Measurements from ENCODE around the gene TCF12. TPM values are rescaled to one million over a fixed set of nuclear protein-coding genes. Genes with fewer than 3 reads are reported as not detected.
"Not testable (repeated sequence)": the region's sequence is repeated elsewhere in the genome, so short reads cannot be mapped to it uniquely, and the experiment has no call there.

Gene TCF12
- total and polyA plus RNA-seq, 5 donors from 2014 or later = 45.7 to 83.7 (median 68.2) TPM

- peaks cover 0 to 3% (median 0%) of the 10 kb centered on the region in 7 donors for H3K9me3 Mint-ChIP-seq
- Histone ChIP-seq H3K36me3 (ENCODE audit: control insufficient read depth, insufficient read depth, low read length) (no peaks in the 10 kb centered on the region), H3K4me3 (ENCODE audit: low read depth, low read length) (no peak overlapping the region), H3K4me1 (ENCODE audit: control insufficient read depth, insufficient read depth, low read length, poor library complexity, severe bottlenecking) (no peaks in the 10 kb centered on the region), H3K9me3 (ENCODE audit: control insufficient read depth in 2 of 2, low read length in 2 of 2) (no peaks in the 10 kb centered on the region), H3K27ac (ENCODE audit: insufficient read depth, low read length, poor library complexity, severe bottlenecking) (no peak overlapping the region), H3K27me3 (ENCODE audit: control insufficient read depth, insufficient read depth, low read length) (no peaks in the 10 kb centered on the region)
- no peaks in the 10 kb centered on the region for H3K27me3 Mint-ChIP-seq
- H3K27ac Mint-ChIP-seq = no peak overlapping the region
- no peak for DNase-seq
- no peak overlapping the region for H3K4me3 Mint-ChIP-seq
- peaks cover 3% of the 10 kb centered on the region for H3K36me3 Mint-ChIP-seq
- ATAC-seq (ENCODE audit: low read depth in 2 of 2) = no peak
- peaks cover 11 to 23% (median 16%) of the 10 kb centered on the region in 4 donors for H3K4me1 Mint-ChIP-seq
Measured at GRCh38 chr15:57144448-57144847, 226.0 kb downstream of the TCF12 start.

GRCh38 chr15:57146506-57147201 is 228.2 kb downstream of the TCF12 start:
- Mint-ChIP-seq H3K27me3 (no peaks in the 10 kb centered on the region), H3K9me3 (peaks cover 0 to 8% (median 4%) of the 10 kb centered on the region in 7 donors), H3K36me3 (peaks cover 13% of the 10 kb centered on the region), H3K27ac (no peak overlapping the region), H3K4me3 (peak overlapping the region in 1 of 4 donors; percentile 74), H3K4me1 (peaks cover 11 to 26% (median 16%) of the 10 kb centered on the region in 4 donors)
- ATAC-seq (ENCODE audit: low read depth in 2 of 2) = peak in 1 of 2 donors; percentile 31
- H3K4me3 ChIP-seq (ENCODE audit: low read depth, low read length) = no peak overlapping the region
- no peak overlapping the region for H3K27ac ChIP-seq (ENCODE audit: insufficient read depth, low read length, poor library complexity, severe bottlenecking)
- no peaks in the 10 kb centered on the region for H3K4me1 ChIP-seq (ENCODE audit: control insufficient read depth, insufficient read depth, low read length, poor library complexity, severe bottlenecking)
- H3K27me3 ChIP-seq (ENCODE audit: control insufficient read depth, insufficient read depth, low read length) = no peaks in the 10 kb centered on the region
- H3K9me3 ChIP-seq (ENCODE audit: control insufficient read depth in 2 of 2, low read length in 2 of 2) = peaks cover under 1 to 1% of the 10 kb centered on the region in 2 experiments
- peak in 2 of 3 donors; percentile 31 to 71 for DNase-seq
- H3K36me3 ChIP-seq (ENCODE audit: control insufficient read depth, insufficient read depth, low read length) = peaks cover 1% of the 10 kb centered on the region

GRCh38 chr15:57147621-57148020 is 229.2 kb downstream of the TCF12 start:
- peaks cover 7% of the 10 kb centered on the region for H3K36me3 ChIP-seq (ENCODE audit: control insufficient read depth, insufficient read depth, low read length)
- DNase-seq (no peak), ATAC-seq (ENCODE audit: low read depth in 2 of 2) (no peak)
- no peaks in the 10 kb centered on the region for H3K27me3 ChIP-seq (ENCODE audit: control insufficient read depth, insufficient read depth, low read length)
- H3K27ac Mint-ChIP-seq = no peak overlapping the region
- H3K27me3 Mint-ChIP-seq = no peaks in the 10 kb centered on the region
- H3K4me3 ChIP-seq (ENCODE audit: low read depth, low read length) = no peak overlapping the region
- H3K4me1 ChIP-seq (ENCODE audit: control insufficient read depth, insufficient read depth, low read length, poor library complexity, severe bottlenecking) = no peaks in the 10 kb centered on the region
- H3K36me3 Mint-ChIP-seq = peaks cover 21% of the 10 kb centered on the region
- no peak overlapping the region for H3K4me3 Mint-ChIP-seq
- H3K9me3 Mint-ChIP-seq = peaks cover 0 to 16% (median 7%) of the 10 kb centered on the region in 7 donors
- H3K4me1 Mint-ChIP-seq = peaks cover 16 to 29% (median 22%) of the 10 kb centered on the region in 4 donors
- peaks cover 11% of the 10 kb centered on the region in 2 experiments for H3K9me3 ChIP-seq (ENCODE audit: control insufficient read depth in 2 of 2, low read length in 2 of 2)
- H3K27ac ChIP-seq (ENCODE audit: insufficient read depth, low read length, poor library complexity, severe bottlenecking) = no peak overlapping the region

- no peak for DNase-seq
- no peaks in the 10 kb centered on the region for H3K27me3 Mint-ChIP-seq
- no peak overlapping the region for H3K27ac Mint-ChIP-seq
- H3K36me3 Mint-ChIP-seq = peaks cover 25% of the 10 kb centered on the region
- Histone ChIP-seq H3K27me3 (ENCODE audit: control insufficient read depth, insufficient read depth, low read length) (no peaks in the 10 kb centered on the region), H3K4me1 (ENCODE audit: control insufficient read depth, insufficient read depth, low read length, poor library complexity, severe bottlenecking) (peaks cover 4% of the 10 kb centered on the region), H3K36me3 (ENCODE audit: control insufficient read depth, insufficient read depth, low read length) (peaks cover 7% of the 10 kb centered on the region), H3K9me3 (ENCODE audit: control insufficient read depth in 2 of 2, low read length in 2 of 2) (peaks cover 13% of the 10 kb centered on the region in 2 experiments), H3K27ac (ENCODE audit: insufficient read depth, low read length, poor library complexity, severe bottlenecking) (no peak overlapping the region), H3K4me3 (ENCODE audit: low read depth, low read length) (no peak overlapping the region)
- ATAC-seq (ENCODE audit: low read depth in 2 of 2) = no peak
- no peak overlapping the region for H3K4me3 Mint-ChIP-seq
- H3K4me1 Mint-ChIP-seq = peaks cover 22 to 33% (median 28%) of the 10 kb centered on the region in 4 donors
- H3K9me3 Mint-ChIP-seq = peaks cover 0 to 19% (median 8%) of the 10 kb centered on the region in 7 donors
Measured at GRCh38 chr15:57148262-57148661, 229.8 kb downstream of the TCF12 start.

- H3K36me3 Mint-ChIP-seq = peaks cover 30% of the 10 kb centered on the region
- peak overlapping the region in 1 of 3 donors; percentile 23 for H3K27ac Mint-ChIP-seq
- no peaks in the 10 kb centered on the region for H3K27me3 Mint-ChIP-seq
- Histone ChIP-seq H3K36me3 (ENCODE audit: control insufficient read depth, insufficient read depth, low read length) (peaks cover 7% of the 10 kb centered on the region), H3K9me3 (ENCODE audit: control insufficient read depth in 2 of 2, low read length in 2 of 2) (peaks cover 13% of the 10 kb centered on the region in 2 experiments), H3K27ac (ENCODE audit: insufficient read depth, low read length, poor library complexity, severe bottlenecking) (no peak overlapping the region), H3K4me1 (ENCODE audit: control insufficient read depth, insufficient read depth, low read length, poor library complexity, severe bottlenecking) (peaks cover 9% of the 10 kb centered on the region), H3K27me3 (ENCODE audit: control insufficient read depth, insufficient read depth, low read length) (no peaks in the 10 kb centered on the region), H3K4me3 (ENCODE audit: low read depth, low read length) (no peak overlapping the region)
- ATAC-seq (ENCODE audit: low read depth in 2 of 2) = no peak
- H3K9me3 Mint-ChIP-seq = peaks cover 0 to 19% (median 9%) of the 10 kb centered on the region in 7 donors
- DNase-seq = no peak
- H3K4me1 Mint-ChIP-seq = peaks cover 29 to 36% (median 30%) of the 10 kb centered on the region in 4 donors
- no peak overlapping the region for H3K4me3 Mint-ChIP-seq
Measured at GRCh38 chr15:57149196-57149595, 230.8 kb downstream of the TCF12 start.

GRCh38 chr15:57150066-57150865 is 231.8 kb downstream of the TCF12 start:
- Mint-ChIP-seq H3K4me1 (peaks cover 31 to 39% (median 34%) of the 10 kb centered on the region in 4 donors), H3K4me3 (no peak overlapping the region), H3K9me3 (peaks cover 0 to 19% (median 9%) of the 10 kb centered on the region in 7 donors), H3K36me3 (peaks cover 30% of the 10 kb centered on the region), H3K27ac (peak overlapping the region; percentile 5 to 35 (median 23)), H3K27me3 (no peaks in the 10 kb centered on the region)
- H3K9me3 ChIP-seq (ENCODE audit: control insufficient read depth in 2 of 2, low read length in 2 of 2) = peaks cover 13% of the 10 kb centered on the region in 2 experiments
- ATAC-seq (ENCODE audit: low read depth in 2 of 2) (no peak), DNase-seq (no peak)
- H3K27me3 ChIP-seq (ENCODE audit: control insufficient read depth, insufficient read depth, low read length) = no peaks in the 10 kb centered on the region
- H3K4me3 ChIP-seq (ENCODE audit: low read depth, low read length) = no peak overlapping the region
- peaks cover 9% of the 10 kb centered on the region for H3K4me1 ChIP-seq (ENCODE audit: control insufficient read depth, insufficient read depth, low read length, poor library complexity, severe bottlenecking)
- H3K36me3 ChIP-seq (ENCODE audit: control insufficient read depth, insufficient read depth, low read length) = peaks cover 7% of the 10 kb centered on the region
- no peak overlapping the region for H3K27ac ChIP-seq (ENCODE audit: insufficient read depth, low read length, poor library complexity, severe bottlenecking)

GRCh38 chr15:57150866-57151203 is 232.4 kb downstream of the TCF12 start:
- not testable (repeated sequence) for H3K27me3 Mint-ChIP-seq; DNase-seq; H3K4me3 ChIP-seq (ENCODE audit: low read depth, low read length); H3K27me3 ChIP-seq (ENCODE audit: control insufficient read depth, insufficient read depth, low read length); H3K27ac Mint-ChIP-seq; ATAC-seq (ENCODE audit: low read depth in 2 of 2); H3K27ac ChIP-seq (ENCODE audit: insufficient read depth, low read length, poor library complexity, severe bottlenecking); H3K4me1 ChIP-seq (ENCODE audit: control insufficient read depth, insufficient read depth, low read length, poor library complexity, severe bottlenecking); H3K36me3 ChIP-seq (ENCODE audit: control insufficient read depth, insufficient read depth, low read length)
- peaks cover 13% of the 10 kb centered on the region in 2 experiments for H3K9me3 ChIP-seq (ENCODE audit: control insufficient read depth in 2 of 2, low read length in 2 of 2)
- H3K36me3 Mint-ChIP-seq = peaks cover 30% of the 10 kb centered on the region
- H3K4me3 Mint-ChIP-seq = peak overlapping the region in 1 of 4 donors; percentile 66
- peaks cover 31 to 39% (median 33%) of the 10 kb centered on the region in 4 donors for H3K4me1 Mint-ChIP-seq
- H3K9me3 Mint-ChIP-seq = peaks cover 0 to 19% (median 9%) of the 10 kb centered on the region in 7 donors
